C4-2B (cell line): ENCODE measurements around the gene CHN2.

ENCODE experiments used
- ZFX ChIP-seq: fragments of 450-650 bp; IDR thresholded peaks from 2 replicates; pipeline ENCODE4 v1.6.1; 2017
- TF ChIP-seq, protein P1 (sequence below): fragments of 450-650 bp; conservative IDR thresholded peaks from 2 replicates; pipeline ENCODE4 v1.5.1; 2017; ENCODE audit warnings: mild to moderate bottlenecking

GRCh38 chr7:29310625-29311024 lies 116.0 kb downstream of the CHN2 start:
- TF ChIP-seq, protein P1, sequence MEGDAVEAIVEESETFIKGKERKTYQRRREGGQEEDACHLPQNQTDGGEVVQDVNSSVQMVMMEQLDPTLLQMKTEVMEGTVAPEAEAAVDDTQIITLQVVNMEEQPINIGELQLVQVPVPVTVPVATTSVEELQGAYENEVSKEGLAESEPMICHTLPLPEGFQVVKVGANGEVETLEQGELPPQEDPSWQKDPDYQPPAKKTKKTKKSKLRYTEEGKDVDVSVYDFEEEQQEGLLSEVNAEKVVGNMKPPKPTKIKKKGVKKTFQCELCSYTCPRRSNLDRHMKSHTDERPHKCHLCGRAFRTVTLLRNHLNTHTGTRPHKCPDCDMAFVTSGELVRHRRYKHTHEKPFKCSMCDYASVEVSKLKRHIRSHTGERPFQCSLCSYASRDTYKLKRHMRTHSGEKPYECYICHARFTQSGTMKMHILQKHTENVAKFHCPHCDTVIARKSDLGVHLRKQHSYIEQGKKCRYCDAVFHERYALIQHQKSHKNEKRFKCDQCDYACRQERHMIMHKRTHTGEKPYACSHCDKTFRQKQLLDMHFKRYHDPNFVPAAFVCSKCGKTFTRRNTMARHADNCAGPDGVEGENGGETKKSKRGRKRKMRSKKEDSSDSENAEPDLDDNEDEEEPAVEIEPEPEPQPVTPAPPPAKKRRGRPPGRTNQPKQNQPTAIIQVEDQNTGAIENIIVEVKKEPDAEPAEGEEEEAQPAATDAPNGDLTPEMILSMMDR, result no peak
- TF ChIP-seq ZFX, result no peak
